ENCODE results near the gene POU2AF3.

Gene POU2AF3

DNA sequence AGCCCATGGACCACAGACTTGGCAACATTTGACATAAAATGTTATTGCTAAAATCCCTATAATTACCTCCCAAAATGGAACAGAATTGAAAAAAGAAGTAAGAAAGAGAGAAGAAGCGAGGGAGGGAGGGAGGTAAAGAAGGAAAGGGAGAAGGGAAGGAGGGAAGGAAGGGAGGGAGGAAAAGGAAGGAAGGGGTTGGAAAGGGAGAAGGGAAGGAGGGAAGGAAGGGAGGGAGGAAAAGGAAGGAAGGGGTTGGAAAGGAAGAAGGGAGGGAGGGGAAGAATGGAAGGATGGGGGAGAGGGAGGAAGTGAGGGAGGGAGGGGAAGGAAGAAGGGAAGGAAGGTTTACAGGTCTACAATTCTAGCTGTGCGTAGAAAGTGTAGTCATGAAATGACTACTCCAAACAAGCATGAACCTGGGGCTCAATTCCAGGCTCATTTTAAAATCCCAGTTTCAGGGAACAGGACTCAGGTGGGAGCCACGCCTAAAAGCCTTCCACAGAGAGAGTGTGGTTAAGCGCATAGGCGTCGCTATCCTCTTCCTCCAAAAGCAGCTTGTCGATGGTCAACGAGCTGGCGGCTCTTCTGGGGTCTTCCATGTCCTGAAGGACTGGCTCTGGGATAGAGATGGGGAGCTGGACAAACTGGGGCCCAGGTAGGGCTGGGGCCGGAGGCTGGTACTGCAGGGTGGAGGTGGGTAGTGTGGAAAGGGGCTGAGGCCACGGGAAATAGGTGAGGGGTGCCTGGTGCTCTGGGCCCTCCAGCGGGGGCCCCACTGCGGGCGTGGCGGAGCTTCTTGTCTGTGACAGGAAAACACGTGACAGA is 55.6 kb downstream of the POU2AF3 start:
- no peak for DNase-seq (ENCODE audit: low read depth)

DNA sequence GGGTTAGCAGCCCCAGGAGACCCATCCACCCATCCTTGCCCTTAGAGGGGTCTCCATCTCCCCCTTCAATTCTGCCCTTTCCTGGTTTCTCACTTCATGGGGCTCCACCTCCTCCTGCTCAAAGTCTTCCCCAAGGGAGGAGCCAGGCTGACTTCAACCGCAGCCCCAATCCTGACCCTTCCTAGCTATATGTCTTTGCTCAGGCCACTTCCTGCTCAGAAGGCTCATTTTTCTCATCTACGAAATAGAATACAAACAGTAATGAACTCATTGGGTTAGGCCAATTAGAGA is 56.2 kb downstream of the POU2AF3 start:
- DNase-seq (ENCODE audit: low read depth): no peak

DNA sequence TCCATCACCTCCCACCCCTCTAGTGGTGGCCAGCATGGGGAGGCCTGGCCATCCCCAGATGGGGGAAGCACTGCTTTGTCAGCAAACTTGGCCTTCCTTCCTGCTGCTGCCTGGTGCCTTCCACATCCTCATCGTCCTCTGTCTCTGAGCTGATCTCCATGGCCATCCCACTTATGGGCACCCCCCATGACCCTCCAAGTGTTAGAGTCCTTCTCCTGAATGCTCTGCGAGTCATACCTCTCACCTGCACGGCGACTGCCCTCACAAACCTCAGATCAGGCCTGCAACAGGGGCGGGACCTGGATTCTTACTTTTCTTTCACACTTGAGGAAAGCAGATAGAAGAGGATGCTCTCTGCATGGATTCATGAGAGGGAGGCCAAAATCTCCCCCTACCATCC is 56.8 kb downstream of the POU2AF3 start:
- no peak for DNase-seq (ENCODE audit: low read depth)

DNA sequence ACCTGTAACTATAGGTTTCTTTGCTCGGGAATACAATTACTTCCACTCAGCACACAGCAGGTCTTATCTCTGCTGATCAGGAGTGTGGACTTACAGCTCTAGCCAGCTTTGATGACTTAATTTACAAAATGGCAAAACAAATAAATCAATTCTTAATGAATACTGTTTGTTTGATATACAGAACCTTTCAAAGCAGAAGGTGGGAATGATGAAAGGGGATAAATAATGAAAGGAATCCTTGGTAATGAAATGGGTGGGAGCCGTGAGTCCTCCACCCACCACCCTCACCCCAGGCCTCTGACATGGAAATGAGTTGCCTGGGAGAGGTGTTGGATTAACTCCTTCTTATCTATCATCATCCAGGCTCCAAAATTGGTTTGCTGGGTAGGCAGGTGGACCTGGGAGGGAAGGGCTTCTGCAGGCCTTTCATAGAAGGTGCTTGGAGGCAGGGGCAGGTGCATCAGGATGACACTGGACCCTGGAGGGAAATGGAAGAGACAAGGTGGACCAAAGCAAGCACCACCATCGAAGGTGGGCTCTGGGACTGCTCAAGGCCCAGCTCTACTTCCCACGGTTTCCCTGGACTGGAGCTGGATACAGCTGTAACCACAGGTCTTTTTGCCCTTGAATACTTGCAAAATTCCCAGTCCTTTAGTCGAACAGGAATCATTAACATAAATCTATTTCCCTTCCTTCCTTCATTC is 57.8 kb downstream of the POU2AF3 start:
- DNase-seq (ENCODE audit: low read depth): no peak

DNA sequence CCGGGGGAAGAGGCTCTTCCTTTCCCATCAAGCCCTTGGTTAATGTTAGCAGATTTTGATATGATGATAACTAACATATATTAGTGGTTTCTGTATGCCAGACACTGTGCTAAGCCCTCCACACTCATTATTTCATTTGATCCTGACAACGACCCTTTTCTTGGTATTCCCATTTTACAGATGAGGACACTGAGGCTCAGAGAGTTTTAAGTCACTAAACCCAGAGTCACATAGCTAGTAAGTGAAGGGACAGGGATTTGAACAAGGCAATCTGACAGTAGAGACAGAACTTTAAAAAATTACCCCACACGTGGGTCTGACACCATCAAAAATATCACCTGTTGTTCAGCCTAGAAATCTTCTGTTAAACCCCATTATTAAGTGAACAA is 58.3 kb downstream of the POU2AF3 start:
- DNase-seq (ENCODE audit: low read depth): no peak

DNA sequence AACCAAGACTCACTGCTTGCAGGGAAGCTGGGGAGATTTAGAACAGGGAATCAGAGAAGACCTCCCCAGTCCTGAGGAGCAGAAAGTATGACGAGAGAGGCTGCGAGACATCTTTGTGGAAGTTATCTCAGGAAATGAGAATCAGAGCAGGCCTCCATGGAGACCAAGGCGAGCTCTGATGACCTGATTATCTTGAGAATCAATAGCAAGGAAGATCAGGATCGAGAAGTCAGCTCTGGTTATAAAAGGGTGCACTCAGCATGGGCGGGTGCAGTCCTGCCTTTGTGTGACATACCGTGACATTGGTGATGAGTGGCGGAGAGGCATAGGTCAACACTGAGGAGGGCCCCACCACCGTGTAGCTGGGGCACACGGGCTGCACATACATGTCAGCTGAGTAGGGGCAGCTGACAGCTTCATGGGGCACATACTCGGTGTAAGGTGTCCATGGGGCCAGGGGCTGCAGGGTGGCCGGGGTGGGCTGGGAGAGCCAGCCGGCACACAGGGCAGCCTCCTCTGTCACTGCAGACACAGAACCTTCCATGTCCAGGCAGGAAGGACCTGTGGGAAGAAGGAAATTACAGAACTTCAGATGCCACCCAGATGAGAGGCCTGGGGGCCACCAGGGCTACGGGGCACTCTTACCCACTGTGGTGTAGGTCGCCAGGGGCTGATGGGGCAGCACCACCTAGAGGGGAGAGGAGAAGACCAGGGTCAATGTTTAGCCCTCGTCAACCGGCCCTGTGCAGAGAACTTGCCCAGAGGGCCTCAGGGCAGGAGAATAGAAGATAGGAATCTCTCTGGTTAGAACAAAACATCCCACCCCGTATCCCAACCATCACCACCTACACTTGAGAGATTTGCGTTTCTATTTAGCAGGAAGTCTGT is 59.0 kb downstream of the POU2AF3 start:
- DNase-seq (ENCODE audit: low read depth): no peak

All from stimulated activated CD8-positive, alpha-beta memory T cell treated with anti-CD3 and anti-CD28 coated beads, Interleukin-15, amount 100 ng/mL, for 24 hours (primary cell).